ENCODE data around the gene PDE9A. TPM values are rescaled to one million over a fixed set of nuclear protein-coding genes. Genes with fewer than 3 reads are reported as not detected.

The PDE9A gene
- total RNA-seq, 2 donors from 2014 or later = 45.9 to 62.4 TPM

DNA sequence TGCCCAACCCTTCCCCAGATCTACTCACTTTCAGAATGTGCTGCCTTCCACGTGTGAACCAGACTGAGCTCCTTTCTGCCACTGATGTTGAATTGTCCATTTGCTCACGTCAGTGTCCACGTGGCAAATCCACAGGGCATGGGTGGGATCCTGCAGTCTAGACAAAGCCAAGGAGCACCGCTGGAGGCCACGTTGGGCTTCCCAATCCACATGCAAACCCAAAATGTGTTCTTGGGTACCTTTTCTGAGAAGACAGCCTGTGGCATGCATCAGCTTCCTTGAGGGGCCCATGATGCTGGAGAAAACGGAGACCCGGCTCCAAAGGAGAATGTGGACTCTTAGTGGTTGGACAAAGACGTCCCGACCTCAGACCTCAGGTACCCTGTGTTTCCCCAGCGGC lies 87.6 kb downstream of the PDE9A start:
- Histone ChIP-seq H3K4me1 (ENCODE audit: control insufficient read depth, insufficient read depth, low read length) (no peaks in the 10 kb centered on the region), H3K36me3 (ENCODE audit: control insufficient read depth, insufficient read depth, low read length) (peaks cover 39% of the 10 kb centered on the region), H3K27ac (ENCODE audit: low read depth, low read length) (no peak overlapping the region), H3K9ac (ENCODE audit: extremely low read depth, low read length, poor library complexity, severe bottlenecking) (no peak overlapping the region), H3K27me3 (ENCODE audit: control insufficient read depth, insufficient read depth, low read length, poor library complexity, severe bottlenecking) (no peaks in the 10 kb centered on the region), H3K4me3 (ENCODE audit: low read length) (no peak overlapping the region), H3K9me3 (ENCODE audit: control insufficient read depth, low read length) (no peaks in the 10 kb centered on the region)
- no peaks in the 10 kb centered on the region for H3K27me3 Mint-ChIP-seq (ENCODE audit: insufficient read depth)
- H3K27ac Mint-ChIP-seq = no peak overlapping the region
- H3K9me3 Mint-ChIP-seq = no peaks in the 10 kb centered on the region
- DNase-seq = no peak
- peaks cover 70% of the 10 kb centered on the region for H3K36me3 Mint-ChIP-seq (ENCODE audit: low read depth)
- 97% methylated on average over 5 to 10 of the region's 10 CpGs for WGBS, 2 experiments (ENCODE audit: insufficient coverage in 1 of 2, insufficient read length in 1 of 2)
- H3K4me1 Mint-ChIP-seq = no peaks in the 10 kb centered on the region
- H3K4me3 Mint-ChIP-seq = no peak overlapping the region
- TF ChIP-seq, protein P1, sequence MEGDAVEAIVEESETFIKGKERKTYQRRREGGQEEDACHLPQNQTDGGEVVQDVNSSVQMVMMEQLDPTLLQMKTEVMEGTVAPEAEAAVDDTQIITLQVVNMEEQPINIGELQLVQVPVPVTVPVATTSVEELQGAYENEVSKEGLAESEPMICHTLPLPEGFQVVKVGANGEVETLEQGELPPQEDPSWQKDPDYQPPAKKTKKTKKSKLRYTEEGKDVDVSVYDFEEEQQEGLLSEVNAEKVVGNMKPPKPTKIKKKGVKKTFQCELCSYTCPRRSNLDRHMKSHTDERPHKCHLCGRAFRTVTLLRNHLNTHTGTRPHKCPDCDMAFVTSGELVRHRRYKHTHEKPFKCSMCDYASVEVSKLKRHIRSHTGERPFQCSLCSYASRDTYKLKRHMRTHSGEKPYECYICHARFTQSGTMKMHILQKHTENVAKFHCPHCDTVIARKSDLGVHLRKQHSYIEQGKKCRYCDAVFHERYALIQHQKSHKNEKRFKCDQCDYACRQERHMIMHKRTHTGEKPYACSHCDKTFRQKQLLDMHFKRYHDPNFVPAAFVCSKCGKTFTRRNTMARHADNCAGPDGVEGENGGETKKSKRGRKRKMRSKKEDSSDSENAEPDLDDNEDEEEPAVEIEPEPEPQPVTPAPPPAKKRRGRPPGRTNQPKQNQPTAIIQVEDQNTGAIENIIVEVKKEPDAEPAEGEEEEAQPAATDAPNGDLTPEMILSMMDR (conservative IDR thresholded peaks at IDR 0.05) = no peak

DNA sequence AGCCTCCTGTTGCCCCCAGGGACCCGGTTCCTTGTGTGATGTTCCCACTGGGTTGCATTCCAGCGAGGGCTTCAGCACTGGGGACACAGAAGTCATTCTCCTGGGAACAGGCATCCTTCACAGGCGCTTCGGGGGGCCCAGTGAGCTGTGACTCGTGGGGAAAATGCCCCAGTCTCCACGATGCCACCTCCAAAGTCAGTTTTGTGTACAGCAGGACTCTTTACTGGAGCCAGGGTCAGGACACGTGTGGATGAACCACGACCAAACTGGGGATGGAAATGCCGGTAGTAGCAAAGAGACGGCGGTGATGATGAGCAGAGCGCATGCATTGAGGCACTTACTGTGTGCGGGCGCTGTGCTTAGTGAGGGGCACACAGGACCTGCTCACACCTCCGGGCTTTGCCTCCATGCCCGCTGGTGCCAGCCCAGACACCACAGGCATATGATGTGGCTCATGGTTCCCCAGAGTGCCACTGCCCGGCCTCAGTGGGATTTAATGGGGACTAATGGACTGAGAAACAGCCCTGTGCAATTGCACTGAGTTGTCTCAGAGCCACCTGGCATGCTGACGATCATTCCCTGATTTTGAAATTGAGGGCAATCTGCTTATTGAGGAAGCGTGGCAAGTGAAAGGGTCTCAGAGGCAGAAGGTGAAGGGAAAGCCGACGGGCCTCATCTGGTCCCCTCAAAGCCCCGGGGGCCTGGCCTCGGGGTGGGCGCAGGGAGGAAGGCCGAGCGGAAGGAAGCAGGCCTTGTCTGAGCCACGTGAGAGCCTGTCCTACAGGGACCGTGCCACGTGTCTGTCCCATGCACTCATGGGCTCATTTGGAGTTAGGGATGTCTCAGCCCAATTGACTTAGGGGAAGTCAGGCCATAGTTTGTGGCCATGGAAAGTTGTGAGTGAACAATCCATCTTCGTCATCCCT lies 91.4 kb downstream of the PDE9A start:
- 92 to 95% methylated on average over 24 to 30 of the region's 30 CpGs for WGBS, 2 experiments (ENCODE audit: insufficient coverage in 1 of 2, insufficient read length in 1 of 2)
- TF ChIP-seq, protein P1 (conservative IDR thresholded peaks at IDR 0.05) = no peak
- no peaks in the 10 kb centered on the region for H3K9me3 Mint-ChIP-seq
- Histone ChIP-seq H3K9ac (ENCODE audit: extremely low read depth, low read length, poor library complexity, severe bottlenecking) (no peak overlapping the region), H3K9me3 (ENCODE audit: control insufficient read depth, low read length) (no peaks in the 10 kb centered on the region), H3K27ac (ENCODE audit: low read depth, low read length) (no peak overlapping the region), H3K27me3 (ENCODE audit: control insufficient read depth, insufficient read depth, low read length, poor library complexity, severe bottlenecking) (no peaks in the 10 kb centered on the region), H3K36me3 (ENCODE audit: control insufficient read depth, insufficient read depth, low read length) (peaks cover 18% of the 10 kb centered on the region), H3K4me3 (ENCODE audit: low read length) (no peak overlapping the region), H3K4me1 (ENCODE audit: control insufficient read depth, insufficient read depth, low read length) (peaks cover 5% of the 10 kb centered on the region)
- H3K36me3 Mint-ChIP-seq (ENCODE audit: low read depth) = peaks cover 53% of the 10 kb centered on the region
- no peak overlapping the region for H3K27ac Mint-ChIP-seq
- no peak for DNase-seq
- H3K4me1 Mint-ChIP-seq = peaks cover 25% of the 10 kb centered on the region
- no peaks in the 10 kb centered on the region for H3K27me3 Mint-ChIP-seq (ENCODE audit: insufficient read depth)
- H3K4me3 Mint-ChIP-seq = no peak overlapping the region

DNA sequence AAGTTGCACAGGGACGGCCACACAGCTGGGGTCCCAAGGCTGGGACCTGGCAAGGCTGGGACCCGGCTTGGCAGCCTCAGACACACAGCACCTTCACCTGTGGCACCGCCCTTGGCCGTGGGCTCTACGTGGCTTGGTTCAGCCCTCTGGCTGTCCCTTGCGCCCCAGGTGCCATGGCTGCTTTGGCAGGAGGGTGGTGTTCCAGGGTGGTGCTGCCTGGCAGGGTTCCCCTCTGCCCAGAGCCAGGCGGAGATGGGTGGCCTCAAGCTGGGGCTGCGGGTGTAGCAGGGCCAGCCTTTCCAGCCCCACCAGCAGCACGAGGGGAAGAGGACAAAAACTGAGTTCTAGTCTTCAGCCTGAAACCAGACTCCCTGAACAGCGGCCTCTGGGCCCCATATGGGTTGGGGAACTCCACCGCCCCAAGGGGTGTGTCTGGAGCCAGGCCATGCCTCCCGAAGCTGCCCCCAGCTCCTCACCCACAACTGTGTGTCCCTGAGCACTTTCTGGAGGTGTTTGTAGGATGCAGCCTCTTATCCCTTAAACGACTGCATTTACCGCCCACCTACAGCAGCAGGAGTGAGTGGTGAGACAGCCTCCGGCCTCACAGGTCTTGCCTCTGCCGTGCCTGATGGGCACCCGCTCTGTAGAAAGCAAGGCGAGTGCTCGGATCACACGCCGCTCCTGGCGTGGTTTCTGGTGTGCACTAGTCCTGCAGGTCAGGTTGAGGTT lies 92.3 kb downstream of the PDE9A start:
- no peaks in the 10 kb centered on the region for H3K27me3 Mint-ChIP-seq (ENCODE audit: insufficient read depth)
- no peak overlapping the region for H3K4me3 Mint-ChIP-seq
- peaks cover 18% of the 10 kb centered on the region for H3K36me3 ChIP-seq (ENCODE audit: control insufficient read depth, insufficient read depth, low read length)
- peaks cover 25% of the 10 kb centered on the region for H3K4me1 Mint-ChIP-seq
- no peaks in the 10 kb centered on the region for H3K9me3 Mint-ChIP-seq
- no peaks in the 10 kb centered on the region for H3K27me3 ChIP-seq (ENCODE audit: control insufficient read depth, insufficient read depth, low read length, poor library complexity, severe bottlenecking)
- no peak for DNase-seq
- H3K27ac ChIP-seq (ENCODE audit: low read depth, low read length) = no peak overlapping the region
- H3K27ac Mint-ChIP-seq = no peak overlapping the region
- no peak overlapping the region for H3K9ac ChIP-seq (ENCODE audit: extremely low read depth, low read length, poor library complexity, severe bottlenecking)
- H3K9me3 ChIP-seq (ENCODE audit: control insufficient read depth, low read length) = no peaks in the 10 kb centered on the region
- H3K36me3 Mint-ChIP-seq (ENCODE audit: low read depth) = peaks cover 50% of the 10 kb centered on the region
- peaks cover 5% of the 10 kb centered on the region for H3K4me1 ChIP-seq (ENCODE audit: control insufficient read depth, insufficient read depth, low read length)
- TF ChIP-seq, protein P1 (conservative IDR thresholded peaks at IDR 0.05) = no peak
- H3K4me3 ChIP-seq (ENCODE audit: low read length) = no peak overlapping the region
- 94 to 97% methylated on average over 15 to 22 of the region's 22 CpGs for WGBS, 2 experiments (ENCODE audit: insufficient coverage in 1 of 2, insufficient read length in 1 of 2)
